ENCODE measurements around the gene TSC2. TPM values are rescaled to one million over a fixed set of nuclear protein-coding genes. Genes with fewer than 3 reads are reported as not detected.

Gene TSC2
- total RNA-seq, 4 donors from 2014 or later = 88.3 to 206 (median 127) TPM

DNA sequence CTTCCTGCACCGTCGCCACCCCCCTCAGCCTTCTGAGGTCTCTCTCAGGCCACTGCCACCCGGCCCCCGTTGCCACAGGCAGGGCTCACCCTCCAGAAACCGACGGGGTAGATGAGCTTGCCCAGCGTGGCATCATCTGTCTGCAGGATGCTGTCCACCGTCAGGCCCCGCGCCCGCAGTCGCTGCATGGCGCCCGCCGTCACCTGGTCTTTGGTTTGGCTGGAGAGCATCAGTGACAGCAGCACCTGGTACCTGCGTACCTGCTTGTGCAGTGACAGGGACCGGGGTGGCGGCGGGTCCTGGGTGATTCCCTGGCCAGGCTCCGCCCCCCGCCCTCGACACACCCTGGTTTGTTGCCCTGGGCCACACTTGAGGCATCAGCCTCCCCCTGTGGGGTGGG is 3.2 kb upstream of the TSC2 start:
- Histone ChIP-seq H3K4me3 (no peak overlapping the region), H3K4me1 (peaks cover 56 to 83% (median 75%) of the 10 kb centered on the region in 4 donors), H3K9me3 (no peaks in the 10 kb centered on the region), H3K27me3 (no peaks in the 10 kb centered on the region), H3K36me3 (no peaks in the 10 kb centered on the region), H3K27ac (peak overlapping the region; percentile 76 to 87 (median 82))
- DNase-seq = peak; percentile 33
- intact Hi-C loops (cut with DNase I; ENCODE audit: low total_unique reads) (loop anchor here (10.0 kb wide), 1 partner anchor 1610 kb away; no protein-coding TSS in a partner anchor), in situ Hi-C loops (cut with MboI; ENCODE audit: low pct_ligation_motif_present in 1 of 4, low pct_unique_long_range_greater_than_20kb in 1 of 4, low sequenced_read_pairs in 3 of 4) (no loop called here)
- WGBS, 2 donors (ENCODE audit: low coverage in 1 of 2) = 69 to 87% methylated on average over 7 to 12 of the region's 22 CpGs
- no peak for TF ChIP-seq POLR2A (IDR thresholded peaks at IDR 0.05)
- TF ChIP-seq, protein P1, sequence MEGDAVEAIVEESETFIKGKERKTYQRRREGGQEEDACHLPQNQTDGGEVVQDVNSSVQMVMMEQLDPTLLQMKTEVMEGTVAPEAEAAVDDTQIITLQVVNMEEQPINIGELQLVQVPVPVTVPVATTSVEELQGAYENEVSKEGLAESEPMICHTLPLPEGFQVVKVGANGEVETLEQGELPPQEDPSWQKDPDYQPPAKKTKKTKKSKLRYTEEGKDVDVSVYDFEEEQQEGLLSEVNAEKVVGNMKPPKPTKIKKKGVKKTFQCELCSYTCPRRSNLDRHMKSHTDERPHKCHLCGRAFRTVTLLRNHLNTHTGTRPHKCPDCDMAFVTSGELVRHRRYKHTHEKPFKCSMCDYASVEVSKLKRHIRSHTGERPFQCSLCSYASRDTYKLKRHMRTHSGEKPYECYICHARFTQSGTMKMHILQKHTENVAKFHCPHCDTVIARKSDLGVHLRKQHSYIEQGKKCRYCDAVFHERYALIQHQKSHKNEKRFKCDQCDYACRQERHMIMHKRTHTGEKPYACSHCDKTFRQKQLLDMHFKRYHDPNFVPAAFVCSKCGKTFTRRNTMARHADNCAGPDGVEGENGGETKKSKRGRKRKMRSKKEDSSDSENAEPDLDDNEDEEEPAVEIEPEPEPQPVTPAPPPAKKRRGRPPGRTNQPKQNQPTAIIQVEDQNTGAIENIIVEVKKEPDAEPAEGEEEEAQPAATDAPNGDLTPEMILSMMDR (IDR thresholded peaks at IDR 0.05) = no peak
- TF ChIP-seq EP300 (IDR thresholded peaks at IDR 0.05; ENCODE audit: low read depth) = no peak
- no peak for TF ChIP-seq POLR2AphosphoS5 (IDR thresholded peaks at IDR 0.05)

DNA sequence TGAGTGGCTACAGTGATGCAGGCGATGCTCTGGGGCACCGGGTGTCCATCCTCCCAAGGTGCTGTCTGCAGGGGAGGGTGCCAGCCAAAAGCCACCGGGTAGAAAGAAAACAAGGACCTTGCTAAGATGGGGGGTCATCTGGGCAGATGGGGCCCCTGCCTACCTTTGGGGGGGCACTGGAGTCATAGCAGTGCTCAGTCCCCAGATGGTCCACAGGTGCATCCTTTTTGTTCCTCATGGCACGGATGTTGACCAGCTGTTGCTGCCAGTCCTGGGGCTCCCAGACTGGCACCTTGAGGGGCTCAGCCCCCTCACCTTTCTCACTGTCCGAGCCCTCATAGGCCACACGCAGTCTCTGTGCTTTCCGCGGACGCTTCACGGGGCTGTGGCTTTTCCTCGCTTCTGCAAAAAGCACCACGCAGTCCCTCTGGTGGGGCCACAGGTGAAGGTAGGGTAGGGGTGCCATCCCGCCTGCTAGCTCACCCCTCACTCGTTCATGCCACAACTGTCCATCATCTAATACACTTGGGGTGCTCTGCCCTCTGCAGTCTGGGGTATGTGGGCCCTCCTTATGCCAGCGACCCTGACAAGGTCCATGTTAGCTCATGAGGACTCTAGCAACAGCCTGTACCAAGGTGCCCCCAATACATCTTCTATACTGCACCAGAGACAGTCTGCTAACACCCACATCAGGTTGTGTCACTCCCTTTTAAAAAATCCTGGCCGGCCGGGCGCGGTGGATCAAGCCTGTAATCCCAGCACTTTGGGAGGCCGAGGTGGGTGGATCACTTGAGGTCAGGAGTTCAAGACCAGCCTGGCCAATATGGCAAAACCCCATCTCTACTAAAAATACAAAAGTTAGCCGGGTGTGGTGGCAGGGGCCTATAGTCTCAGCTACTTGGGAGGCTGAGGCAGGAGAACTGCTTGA is 1.6 kb upstream of the TSC2 start:
- Histone ChIP-seq H3K9me3 (no peaks in the 10 kb centered on the region), H3K36me3 (no peaks in the 10 kb centered on the region), H3K4me1 (peaks cover 40 to 66% (median 59%) of the 10 kb centered on the region in 4 donors), H3K27me3 (no peaks in the 10 kb centered on the region), H3K27ac (peak overlapping the region; percentile 86 to 92 (median 88)), H3K4me3 (peak overlapping the region in 1 of 4 donors; percentile 71)
- TF ChIP-seq POLR2AphosphoS5 (IDR thresholded peaks at IDR 0.05) (no peak), EP300 (IDR thresholded peaks at IDR 0.05; ENCODE audit: low read depth) (no peak), POLR2A (IDR thresholded peaks at IDR 0.05) (no peak)
- TF ChIP-seq, protein P1 (IDR thresholded peaks at IDR 0.05) = no peak
- DNase-seq = no peak
- intact Hi-C loops (cut with DNase I; ENCODE audit: low total_unique reads) = loop anchor here (10.0 kb wide), 1 partner anchor 1611 kb away; no protein-coding TSS in a partner anchor
- in situ Hi-C loops (cut with MboI; ENCODE audit: low pct_ligation_motif_present in 1 of 4, low pct_unique_long_range_greater_than_20kb in 1 of 4, low sequenced_read_pairs in 3 of 4) = no loop called here
- WGBS, 2 donors (ENCODE audit: low coverage in 1 of 2) = 77% methylated on average over 21 of the region's 21 CpGs; no CpG with 5 or more reads in 1 of the 2 donors

DNA sequence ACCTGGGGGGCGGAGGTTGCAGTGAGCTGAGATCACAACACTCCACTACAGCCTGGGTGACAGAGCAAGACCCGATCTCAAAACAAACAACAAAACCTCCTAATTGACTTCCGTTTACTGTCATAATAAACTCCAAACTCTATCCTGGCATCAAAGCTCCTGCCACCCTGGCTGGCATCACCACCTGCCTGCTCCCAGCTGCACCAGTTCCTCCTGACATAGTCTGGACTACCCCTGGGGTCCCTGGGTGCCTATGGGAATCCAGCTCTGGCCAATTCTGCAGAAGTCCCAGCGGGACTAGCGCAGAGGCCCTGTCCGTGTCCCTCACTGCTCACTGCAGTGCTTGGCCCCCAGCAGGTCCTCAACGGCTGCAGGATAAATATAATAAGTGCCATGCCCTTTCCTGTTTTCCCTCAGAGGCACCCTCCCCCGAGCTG is 874 bp upstream of the TSC2 start:
- in situ Hi-C loops (cut with MboI; ENCODE audit: low pct_ligation_motif_present in 1 of 4, low pct_unique_long_range_greater_than_20kb in 1 of 4, low sequenced_read_pairs in 3 of 4) (no loop called here), intact Hi-C loops (cut with DNase I; ENCODE audit: low total_unique reads) (loop anchor here (10.0 kb wide), 1 partner anchor 1612 kb away; no protein-coding TSS in a partner anchor)
- no peaks in the 10 kb centered on the region for H3K9me3 ChIP-seq
- H3K4me1 ChIP-seq = peaks cover 35 to 60% (median 52%) of the 10 kb centered on the region in 4 donors
- H3K27me3 ChIP-seq = no peaks in the 10 kb centered on the region
- TF ChIP-seq, protein P1 (IDR thresholded peaks at IDR 0.05) = no peak
- TF ChIP-seq POLR2AphosphoS5 (IDR thresholded peaks at IDR 0.05) = peak in 2 of 3 donors; percentile 63 to 73
- TF ChIP-seq EP300 (IDR thresholded peaks at IDR 0.05; ENCODE audit: low read depth) = no peak
- TF ChIP-seq POLR2A (IDR thresholded peaks at IDR 0.05) = peak; percentile 61
- 9% methylated on average over 8 of the region's 8 CpGs; no CpG with 5 or more reads in 1 of the 2 donors for WGBS, 2 donors (ENCODE audit: low coverage in 1 of 2)
- peak overlapping the region; percentile 71 to 97 (median 76) for H3K4me3 ChIP-seq
- peak overlapping the region; percentile 86 to 92 (median 88) for H3K27ac ChIP-seq
- no peaks in the 10 kb centered on the region for H3K36me3 ChIP-seq
- no peak for DNase-seq

DNA sequence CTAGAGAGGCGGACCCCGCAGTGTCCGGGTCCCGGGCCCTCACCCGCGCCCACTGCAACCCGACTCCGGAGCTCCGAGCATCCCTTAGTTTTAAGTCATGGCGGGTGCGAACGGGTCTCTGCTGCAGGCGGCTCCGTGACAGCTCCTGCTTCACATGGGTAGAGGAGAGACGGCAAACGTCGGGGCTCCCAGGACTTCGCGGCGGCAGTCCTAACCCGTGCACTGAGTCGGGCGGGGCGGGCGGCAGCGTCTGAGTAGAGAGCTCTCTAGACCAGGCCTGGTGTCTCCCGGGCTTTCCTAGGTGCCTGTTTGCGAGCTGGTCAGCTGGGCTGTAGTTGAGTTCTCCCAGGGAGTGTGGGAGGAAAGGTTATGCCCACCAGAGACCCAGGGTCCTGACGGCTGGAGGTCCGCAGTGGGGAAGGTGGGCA is 345 bp downstream of the TSC2 start:
- H3K4me3 ChIP-seq = peak overlapping the region; percentile 71 to 97 (median 76)
- peaks cover 0 to under 1% (median 0%) of the 10 kb centered on the region in 4 donors for H3K36me3 ChIP-seq
- DNase-seq = peak; percentile 41
- no peaks in the 10 kb centered on the region for H3K9me3 ChIP-seq
- TF ChIP-seq POLR2A (IDR thresholded peaks at IDR 0.05) (no peak), EP300 (IDR thresholded peaks at IDR 0.05; ENCODE audit: low read depth) (no peak), POLR2AphosphoS5 (IDR thresholded peaks at IDR 0.05) (no peak)
- TF ChIP-seq, protein P1 (IDR thresholded peaks at IDR 0.05) = no peak
- peak overlapping the region; percentile 86 to 92 (median 88) for H3K27ac ChIP-seq
- no peaks in the 10 kb centered on the region for H3K27me3 ChIP-seq
- 0 to 1% methylated on average over 3 to 26 of the region's 30 CpGs for WGBS, 2 donors (ENCODE audit: low coverage in 1 of 2)
- in situ Hi-C loops (cut with MboI; ENCODE audit: low pct_ligation_motif_present in 1 of 4, low pct_unique_long_range_greater_than_20kb in 1 of 4, low sequenced_read_pairs in 3 of 4) = no loop called here
- intact Hi-C loops (cut with DNase I; ENCODE audit: low total_unique reads) = loop anchor here (10.0 kb wide), 1 partner anchor 1613 kb away; no protein-coding TSS in a partner anchor
- H3K4me1 ChIP-seq = peaks cover 25 to 47% (median 41%) of the 10 kb centered on the region in 4 donors

Measured in transverse colon (tissue), 4 donors.